ENCODE results near the gene ZNF830.
"Not testable (repeated sequence)": the region's sequence is repeated elsewhere in the genome, so short reads cannot be mapped to it uniquely, and the experiment has no call there.

Gene ZNF830, protein sequence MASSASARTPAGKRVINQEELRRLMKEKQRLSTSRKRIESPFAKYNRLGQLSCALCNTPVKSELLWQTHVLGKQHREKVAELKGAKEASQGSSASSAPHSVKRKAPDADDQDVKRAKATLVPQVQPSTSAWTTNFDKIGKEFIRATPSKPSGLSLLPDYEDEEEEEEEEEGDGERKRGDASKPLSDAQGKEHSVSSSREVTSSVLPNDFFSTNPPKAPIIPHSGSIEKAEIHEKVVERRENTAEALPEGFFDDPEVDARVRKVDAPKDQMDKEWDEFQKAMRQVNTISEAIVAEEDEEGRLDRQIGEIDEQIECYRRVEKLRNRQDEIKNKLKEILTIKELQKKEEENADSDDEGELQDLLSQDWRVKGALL

DNA sequence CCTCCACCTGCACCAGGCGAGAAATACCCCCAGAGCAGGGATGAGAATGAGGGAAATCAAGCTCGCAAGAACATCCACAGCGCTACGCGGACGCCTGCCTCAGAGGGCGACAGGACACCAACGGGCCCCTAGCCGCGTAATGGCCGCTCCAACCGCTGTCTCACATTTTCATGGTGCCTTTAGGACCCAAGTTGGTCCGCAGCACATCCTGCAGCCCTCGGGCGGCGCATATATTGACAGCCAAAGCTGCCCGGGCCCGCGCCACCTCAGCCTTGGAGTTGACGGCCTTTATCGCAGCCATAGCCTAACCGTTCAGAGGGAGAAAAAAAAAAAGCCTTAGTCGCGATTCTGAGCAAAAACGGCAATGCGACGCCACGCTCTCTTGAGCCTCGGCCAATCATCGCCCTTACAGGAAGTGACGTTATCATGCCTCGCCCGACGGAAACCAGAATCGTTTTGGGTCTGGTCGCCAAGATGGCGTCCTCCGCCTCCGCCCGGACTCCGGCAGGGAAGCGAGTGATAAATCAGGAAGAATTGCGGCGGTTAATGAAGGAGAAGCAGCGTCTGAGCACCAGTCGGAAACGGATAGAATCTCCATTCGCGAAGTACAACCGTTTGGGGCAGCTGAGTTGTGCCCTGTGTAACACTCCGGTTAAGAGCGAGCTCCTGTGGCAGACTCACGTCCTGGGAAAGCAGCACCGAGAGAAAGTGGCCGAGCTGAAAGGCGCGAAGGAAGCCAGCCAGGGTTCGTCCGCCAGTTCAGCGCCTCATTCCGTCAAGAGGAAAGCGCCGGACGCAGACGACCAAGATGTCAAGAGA, at the start of gene ZNF830, which contains the start of gene CCT6B:
Gene ZNF830 (plus strand): TSS at position 448 of the 819 bp plus-strand sequence. CDS start 27 bp downstream, at position 475.
Gene CCT6B (minus strand): TSS at position 368 of the 819 bp plus-strand sequence. CDS start 67 bp downstream, at position 301.
- DNase-seq (ENCODE audit: low read depth) = peak; percentile 74

DNA sequence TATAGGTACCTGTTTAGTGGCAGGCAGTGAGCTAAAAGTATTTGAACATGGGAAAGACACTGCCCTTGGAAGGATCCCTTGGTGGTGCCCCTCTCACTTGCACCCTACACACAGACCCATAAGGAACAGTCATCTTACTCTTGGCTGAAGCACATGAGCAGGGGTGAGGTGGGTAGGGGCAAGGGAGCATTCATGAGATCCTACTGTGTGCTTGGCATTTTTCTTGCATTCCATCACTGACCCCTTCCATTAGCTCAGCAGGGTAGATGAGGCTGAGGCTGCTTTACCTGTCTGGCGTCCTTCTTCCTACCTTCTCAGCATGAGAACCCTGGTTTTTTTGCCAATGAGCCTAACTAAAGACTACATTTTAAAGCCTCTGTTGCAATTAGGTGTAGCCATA, 48.3 kb upstream of the ZNF830 start:
- DNase-seq (ENCODE audit: low read depth) = no peak

DNA sequence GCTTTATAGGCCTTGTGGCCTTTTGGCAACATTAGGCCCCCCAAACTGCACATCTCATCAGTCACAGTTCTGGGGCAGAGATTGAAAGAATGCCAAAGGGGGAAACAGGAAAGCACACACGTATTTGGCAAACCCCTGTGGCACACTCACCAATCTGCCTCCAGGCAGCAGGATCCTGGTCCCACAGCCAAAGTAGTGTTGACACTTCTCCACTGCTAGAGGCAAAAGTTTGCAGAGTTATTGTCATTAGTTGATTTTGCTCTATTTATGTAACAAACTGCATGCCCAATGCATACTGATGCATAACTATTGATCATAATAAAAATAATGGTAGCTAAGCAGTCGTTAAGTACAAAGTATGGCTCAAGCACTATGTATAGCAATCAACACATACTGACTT, 45.2 kb upstream of the ZNF830 start:
- no peak for DNase-seq (ENCODE audit: low read depth)

DNA sequence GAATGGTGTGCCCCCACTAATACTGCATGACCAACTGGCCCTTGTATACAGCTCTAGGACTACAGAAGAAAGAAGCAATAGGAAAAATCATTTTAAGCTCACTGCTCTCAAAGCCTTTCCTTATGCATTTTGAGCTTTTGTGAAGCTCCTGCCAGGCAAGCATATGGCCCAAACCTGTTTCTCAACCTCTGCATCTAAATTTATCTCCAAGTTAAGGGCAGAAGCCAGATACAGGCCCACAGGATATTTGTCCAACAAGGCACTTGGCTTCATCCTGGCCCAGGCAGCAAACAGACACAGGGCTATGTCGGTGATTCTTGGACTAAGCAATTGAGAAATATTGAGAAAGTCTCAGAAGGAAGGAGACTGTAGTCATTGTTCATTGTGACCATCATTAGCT, 44.0 kb upstream of the ZNF830 start:
- DNase-seq (ENCODE audit: low read depth) = no peak

DNA sequence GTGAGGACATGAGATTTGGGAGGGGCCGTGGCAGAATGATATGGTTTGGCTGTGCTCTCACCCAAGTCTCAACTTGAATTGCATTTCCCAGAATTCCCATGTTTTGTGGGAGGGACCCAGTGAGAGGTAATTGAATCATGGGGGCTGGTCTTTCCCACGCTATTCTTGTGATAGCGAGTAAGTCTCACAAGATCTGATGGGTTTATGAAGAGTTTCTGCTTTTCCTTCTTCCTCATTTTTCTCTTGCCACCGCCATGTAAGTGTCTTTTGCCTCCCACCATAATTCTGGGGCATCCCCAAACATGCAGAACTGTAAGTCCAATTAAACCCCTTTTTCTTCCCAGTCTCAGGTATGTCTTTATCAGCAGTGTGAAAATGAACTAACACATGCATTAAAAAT, 40.7 kb upstream of the ZNF830 start:
- DNase-seq (ENCODE audit: low read depth) = no peak

DNA sequence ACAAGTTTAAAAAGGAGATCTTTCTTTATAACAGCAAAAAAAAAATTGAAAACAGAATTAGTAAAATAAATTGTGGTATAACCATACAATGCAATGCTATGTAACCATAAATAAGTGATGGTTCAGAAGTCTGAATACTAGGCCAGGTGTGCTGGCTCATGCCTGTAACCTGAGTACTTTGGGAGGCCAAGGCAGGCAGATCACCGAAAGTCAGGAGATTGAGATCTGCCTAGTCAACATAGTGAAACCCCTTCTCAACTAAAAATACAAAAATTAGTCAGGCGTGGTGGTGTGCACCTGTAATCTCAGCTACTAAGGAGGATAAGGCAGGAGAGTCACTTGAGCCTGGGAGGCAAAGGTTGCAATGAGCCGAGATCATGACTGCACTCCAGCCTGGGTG, 34.7 kb upstream of the ZNF830 start:
- DNase-seq (ENCODE audit: low read depth) = no peak

DNA sequence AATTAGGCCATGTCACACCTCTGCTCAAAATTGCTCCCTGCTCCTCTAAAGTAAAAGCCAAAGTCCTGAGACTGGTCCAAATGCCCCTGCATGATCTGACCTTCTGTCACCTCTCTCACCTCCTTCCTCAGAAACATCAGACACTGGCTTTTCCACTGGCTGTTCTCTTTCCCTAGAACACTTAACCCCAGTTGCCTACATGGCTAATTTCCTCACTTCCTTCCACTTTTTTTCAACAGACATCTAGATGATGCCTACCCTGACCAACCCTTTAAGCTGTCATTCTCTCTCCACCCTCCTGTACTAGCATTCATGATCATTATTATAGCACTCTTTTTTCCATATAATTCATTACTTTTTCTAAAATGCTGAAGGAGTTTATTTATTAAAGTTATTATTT, 31.1 kb upstream of the ZNF830 start:
- DNase-seq (ENCODE audit: low read depth) = no peak

DNA sequence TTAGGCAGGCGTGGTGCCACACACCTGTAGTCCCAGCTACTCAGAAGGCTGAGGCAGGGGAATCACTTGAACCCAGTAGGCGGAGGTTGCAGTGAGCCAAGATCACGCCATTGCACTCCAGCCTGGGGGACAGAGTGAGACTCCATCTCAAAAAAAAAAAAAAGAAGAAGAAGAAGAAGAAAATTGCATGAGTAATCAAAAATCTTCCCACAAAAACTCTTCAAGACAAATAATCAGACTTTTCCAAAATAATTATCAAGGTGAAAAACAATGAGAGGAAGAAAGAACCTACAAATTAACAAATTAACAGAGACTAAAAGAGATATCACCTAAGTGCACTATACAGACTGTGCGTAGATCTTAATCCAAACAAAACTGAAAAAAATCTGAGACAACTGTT, 10.6 kb upstream of the ZNF830 start:
- not testable (repeated sequence) for DNase-seq (ENCODE audit: low read depth)

DNA sequence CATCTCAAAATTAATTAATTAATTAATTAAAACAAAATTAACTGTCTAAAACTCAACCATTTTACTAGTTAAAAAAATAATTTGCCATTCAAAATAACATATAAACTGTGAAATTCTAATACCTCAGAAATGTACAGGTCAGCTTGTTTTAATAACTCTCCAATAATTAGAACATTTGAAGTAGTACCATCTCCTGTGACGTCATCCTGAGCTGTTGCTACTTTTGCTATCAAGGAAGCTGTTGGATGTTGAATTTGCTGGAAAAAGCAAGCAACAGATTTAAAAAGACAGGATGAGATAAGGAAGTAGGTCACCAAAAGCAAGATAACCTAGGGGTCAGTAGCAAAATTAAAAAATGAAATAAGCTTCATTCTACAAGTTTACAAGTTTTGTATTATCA, 2.9 kb upstream of the ZNF830 start:
- no peak for DNase-seq (ENCODE audit: low read depth)

DNA sequence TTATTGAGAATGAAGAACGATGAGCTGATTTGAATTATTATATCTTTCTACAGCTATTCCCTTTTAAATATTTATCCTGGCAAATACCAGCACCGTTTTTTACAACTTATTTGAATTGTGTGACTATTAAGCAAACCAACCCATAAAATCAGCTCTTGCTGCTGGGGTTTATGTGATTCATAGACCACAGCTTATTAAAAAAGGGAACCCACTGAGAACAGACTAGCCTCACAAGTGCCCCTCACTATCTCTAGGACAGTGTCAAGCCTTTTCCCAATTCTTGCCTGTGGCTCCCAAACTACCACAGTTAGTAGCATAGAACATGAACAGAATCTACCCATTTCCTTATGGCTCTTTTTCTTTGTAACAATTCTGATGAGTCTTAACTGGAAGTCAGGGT, 12.8 kb downstream of the ZNF830 start:
- no peak for DNase-seq (ENCODE audit: low read depth)

DNA sequence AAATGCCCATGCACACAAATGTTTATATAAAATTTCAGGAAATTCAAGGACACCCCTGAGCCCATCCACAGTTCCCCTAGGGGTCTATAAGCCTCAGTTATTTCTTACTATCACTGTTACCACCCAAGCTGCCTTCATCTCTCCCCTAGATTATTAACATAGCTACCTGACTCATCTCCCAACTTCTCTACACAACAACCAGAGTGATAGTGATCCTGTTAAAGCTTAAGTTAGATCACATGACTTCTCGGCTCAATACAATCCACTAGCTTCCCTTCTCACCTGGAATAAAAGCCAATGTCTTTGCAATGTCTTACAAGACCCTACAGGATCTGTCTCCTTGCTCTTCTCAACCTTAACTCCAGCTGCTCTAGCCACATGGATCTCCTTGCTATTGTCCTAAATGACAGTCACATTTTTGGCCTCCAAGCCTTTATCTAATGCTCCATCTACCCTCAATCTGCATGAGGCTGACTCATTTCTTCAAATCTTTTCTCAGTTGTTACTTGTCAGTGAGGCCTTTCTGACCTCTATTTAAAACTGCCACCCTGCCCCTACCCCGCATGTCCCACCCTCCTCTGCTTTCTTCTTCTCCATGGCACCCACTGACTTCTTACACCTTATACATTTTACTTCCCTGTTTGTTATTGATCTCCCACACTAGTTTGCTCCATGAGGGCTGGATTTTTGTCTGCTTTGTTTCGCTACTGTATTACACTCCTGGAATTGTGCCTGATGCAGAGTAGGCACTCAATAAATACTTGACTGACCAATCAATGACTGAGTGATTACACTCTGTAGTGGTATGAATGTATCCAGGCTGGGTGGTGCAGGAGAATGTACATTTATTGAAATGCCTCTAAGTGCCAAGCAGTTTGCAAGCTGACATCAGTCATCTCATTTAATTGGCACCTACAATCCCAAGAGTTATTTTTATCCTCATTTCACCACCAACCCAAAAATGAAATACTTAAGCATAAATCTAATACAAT, 13.8 kb downstream of the ZNF830 start:
- no peak for DNase-seq (ENCODE audit: low read depth)

DNA sequence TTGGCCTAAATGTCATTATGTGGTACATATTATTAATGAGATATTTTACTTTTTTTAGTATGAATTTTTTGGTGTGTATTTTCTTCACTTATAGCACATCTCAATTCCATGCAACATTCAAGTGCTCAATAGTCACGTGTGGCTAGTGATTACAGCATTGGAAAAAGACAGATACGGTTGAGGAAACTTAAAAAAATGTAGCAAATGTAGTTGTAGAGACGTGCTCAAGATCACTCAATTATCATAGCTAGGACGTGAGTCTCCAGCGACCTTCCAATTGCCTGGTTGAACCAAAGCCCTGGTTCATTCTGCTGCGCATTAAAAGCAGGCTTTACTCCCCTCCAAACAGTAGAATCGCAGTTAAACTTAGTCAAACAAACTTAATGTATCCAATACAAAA, 17.8 kb downstream of the ZNF830 start:
- DNase-seq (ENCODE audit: low read depth) = no peak

DNA sequence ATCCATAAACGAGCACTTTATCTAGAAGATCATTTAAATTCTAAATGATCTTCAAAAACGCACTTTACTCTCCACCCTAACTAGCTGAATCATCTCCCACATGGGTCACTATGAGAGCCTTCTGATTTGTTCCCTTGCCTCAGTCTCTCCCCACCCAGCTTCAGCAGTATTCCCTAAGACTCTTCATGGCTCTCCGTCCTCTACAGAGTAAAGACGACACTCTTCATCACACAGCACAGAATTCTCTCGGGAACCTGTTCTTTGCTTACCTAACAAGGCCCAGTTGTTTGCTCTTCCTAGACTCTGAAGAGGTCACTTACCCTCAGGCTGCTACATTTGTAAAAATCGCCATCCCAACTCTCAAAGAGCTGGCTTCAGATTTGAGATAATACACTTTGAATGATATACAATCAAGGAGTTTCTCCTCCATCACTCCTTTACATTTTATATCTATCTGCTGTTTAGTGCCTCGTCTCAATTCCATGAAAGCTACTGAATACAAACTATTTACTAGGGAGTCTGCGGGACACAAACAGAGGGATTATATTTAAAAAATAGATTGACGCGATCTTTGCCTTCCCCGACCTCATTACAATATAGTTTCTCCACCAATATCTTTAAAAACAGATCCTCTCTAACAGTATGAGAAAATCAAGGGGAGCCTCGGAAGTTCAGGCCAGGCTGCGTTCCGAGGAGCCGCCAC, 18.5 kb downstream of the ZNF830 start:
- DNase-seq (ENCODE audit: low read depth) = no peak

DNA sequence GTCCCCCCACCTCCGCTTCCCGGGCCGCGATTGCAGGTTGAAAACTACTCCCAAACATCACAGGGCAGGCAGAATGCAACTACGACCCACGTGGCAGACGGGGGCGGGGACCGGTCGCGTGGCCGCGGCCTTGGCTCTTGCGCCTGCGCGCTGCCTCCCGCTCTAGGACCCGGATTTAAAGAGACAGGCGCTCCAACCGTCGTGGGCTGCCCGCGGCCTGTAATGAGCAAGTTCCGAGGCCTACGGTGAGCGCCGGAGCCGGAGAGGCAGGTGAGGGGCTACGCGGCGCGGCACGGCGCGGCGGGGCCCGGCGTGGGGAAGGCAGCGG, 19.0 kb downstream of the ZNF830 start, which contains the start of gene LIG3:
Gene LIG3 (plus strand): TSS at position 160 of the 328 bp plus-strand sequence. CDS start 2,494 bp downstream, outside the sequence.
- peak; percentile 66 for DNase-seq (ENCODE audit: low read depth)

DNA sequence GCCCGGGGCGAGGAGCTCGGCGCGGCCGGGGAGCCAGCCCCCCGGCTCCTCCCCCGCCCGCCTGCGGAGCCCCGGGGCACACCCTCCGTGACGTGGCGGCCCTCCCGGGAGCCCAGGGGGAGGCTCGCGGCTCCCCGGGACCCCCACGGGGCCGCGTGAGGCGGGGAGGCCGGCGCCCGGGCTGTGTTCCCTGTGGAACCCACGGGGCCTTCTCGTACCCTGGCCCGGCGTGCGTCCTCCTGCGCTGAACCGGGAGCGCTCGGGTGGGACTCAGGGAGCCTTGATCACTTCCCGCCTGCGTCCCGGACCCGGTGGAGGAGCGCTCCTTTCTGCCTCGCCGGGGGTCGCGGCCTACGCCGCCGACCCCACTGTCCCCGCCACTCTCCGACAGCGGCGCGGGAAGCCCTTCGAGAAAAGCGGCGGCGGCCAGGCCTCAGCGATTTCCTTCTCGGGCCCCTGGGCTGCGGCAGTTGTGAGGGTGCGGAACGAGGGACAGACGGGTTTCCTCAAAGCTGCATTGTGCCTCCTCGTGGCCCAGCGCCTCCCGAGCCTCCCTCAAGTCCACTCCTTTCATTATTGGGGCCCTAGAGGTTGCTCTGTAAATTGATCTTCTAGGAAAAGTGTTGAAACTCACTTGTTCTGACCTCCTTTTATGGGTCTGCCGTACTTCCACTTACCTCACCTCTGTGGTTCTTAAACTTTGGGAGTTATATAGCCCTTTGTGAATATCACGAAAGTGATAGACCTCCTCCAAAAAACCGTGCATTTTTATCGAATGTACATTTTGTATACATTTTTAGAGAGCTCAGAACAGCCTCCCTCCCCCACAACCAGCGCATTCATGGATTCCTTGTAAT, 19.6 kb downstream of the ZNF830 start:
- DNase-seq (ENCODE audit: low read depth) = peak; percentile 36

DNA sequence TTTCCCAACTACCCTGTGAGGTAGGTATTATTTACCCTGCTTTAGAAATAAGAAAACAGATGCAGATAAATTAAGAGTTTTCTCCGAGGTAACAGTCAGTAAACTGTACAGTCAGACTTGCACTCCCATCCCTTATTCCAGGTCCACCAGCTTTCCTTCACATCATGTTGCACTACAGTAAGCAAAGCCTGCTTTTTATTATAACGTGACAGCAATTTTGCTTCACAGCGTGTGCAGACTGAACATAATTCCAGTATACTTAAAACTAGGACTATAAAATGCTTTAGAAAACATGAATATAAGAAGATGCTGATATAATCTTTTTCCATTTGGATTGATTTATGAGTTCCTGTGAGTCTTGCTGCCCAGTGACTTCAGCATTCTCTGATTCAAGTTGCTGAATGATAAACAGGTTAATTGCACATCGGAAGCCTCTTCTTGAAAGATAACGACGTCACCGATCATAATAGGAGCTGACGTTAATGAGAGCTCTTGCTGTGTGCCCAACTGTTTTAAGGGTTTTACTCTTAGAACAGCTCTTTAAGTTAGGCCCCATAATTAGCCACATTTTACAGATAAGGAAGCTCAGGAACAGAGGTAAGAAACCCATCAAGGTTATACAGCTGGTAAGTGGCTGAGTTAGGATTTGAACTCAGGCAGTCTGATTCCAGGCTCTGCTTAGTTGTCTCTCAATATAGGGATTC, 20.4 kb downstream of the ZNF830 start:
- no peak for DNase-seq (ENCODE audit: low read depth)

DNA sequence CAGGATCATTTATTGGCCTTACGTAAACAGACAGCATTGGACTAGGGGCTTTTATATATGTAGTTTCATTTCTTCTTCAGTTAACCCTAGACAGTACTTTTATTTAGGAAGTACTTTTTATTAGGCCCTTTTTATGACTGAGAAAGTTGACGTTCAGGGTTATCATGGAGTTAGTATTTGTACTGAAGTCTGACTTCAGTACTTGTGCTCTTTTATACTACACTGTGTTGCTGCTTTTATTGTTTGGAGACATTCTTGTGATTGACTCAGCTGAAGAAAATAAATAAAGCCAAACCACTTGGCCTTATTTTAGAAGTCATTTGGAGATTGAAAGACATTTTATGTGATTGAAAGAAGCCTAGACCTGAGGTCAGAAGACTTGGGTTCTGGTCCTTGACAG, 25.9 kb downstream of the ZNF830 start:
- no peak for DNase-seq (ENCODE audit: low read depth)

DNA sequence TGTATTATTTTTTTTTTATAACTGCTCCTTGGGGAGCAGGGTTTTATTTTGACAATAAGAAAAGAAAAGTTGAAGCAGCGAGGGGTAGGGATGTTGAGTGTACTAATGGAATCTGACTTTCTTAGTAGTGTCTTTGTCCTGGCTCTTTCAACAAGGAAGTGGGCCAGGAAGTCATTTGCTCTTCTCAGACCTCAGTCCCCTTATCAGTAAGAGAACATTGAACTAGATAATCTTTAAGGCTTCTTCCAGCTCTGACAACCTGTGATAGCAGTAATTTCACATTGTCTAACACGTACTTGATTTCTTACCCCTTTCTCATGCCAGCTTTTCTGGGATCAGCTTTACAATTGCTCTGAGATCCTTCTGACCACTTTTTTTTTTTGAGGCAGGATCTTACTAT, 27.3 kb downstream of the ZNF830 start:
- no peak for DNase-seq (ENCODE audit: low read depth)

DNA sequence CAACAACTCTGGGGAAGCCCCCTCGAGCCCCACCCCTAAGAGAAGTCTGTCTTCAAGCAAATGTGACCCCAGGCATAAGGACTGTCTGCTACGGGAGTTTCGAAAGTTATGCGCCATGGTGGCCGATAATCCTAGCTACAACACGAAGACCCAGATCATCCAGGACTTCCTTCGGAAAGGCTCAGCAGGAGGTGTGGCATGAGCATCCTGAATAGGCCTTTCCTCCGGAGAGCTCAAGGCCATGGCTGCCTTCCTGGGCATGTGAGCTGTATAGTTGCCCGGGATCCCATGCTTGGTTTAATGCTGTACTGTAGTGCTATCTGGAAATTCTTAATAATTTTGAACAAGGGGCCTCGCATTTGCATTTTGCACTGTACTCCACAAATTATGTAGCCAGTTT, 28.1 kb downstream of the ZNF830 start:
- no peak for DNase-seq (ENCODE audit: low read depth)

DNA sequence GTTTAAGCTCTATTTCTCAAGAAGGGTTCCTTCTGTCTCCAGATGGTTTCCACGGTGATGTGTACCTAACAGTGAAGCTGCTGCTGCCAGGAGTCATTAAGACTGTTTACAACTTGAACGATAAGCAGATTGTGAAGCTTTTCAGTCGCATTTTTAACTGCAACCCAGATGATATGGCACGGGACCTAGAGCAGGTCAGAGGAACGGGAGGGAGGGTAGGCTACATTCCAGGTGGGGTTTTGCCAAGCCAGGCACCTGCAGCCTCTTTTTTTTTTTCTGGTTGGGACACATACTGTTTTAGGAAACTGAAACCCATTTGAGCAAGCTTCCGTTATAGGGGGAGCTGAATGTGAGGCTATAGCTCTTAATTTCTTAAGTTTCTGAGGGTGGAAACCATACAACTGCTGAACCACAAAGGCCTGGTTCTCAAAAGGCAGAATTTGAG, 29.6 kb downstream of the ZNF830 start:
- no peak for DNase-seq (ENCODE audit: low read depth)
